ENCODE measurements around the gene CCDC47.

DNA sequence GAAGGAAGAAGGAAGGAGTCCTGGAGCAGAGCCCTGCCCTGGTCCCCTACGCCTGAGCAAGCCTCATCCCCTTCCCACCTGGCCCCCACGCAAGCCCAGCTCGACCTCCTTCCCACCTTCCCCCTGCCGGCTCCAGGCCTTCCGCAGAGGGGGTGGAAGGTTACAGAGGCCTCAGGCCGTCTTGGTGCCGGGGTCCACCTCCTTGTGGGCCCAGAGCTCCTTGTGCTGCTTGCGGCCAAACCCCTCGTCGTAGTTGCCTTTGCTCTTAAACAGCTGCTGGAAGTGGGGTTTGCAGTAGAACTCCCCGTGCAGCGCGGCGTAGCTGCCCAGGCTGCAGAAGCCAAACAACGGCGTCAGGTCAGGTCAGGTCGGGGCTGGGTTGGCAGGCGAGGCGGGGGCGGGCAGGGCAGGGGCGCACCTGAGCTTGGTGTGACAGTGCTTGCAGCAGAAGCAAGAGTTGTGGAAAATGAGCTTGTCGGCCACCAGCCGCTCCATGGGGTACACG is 75.0 kb downstream of the CCDC47 start:
- TF ChIP-seq, protein P1, sequence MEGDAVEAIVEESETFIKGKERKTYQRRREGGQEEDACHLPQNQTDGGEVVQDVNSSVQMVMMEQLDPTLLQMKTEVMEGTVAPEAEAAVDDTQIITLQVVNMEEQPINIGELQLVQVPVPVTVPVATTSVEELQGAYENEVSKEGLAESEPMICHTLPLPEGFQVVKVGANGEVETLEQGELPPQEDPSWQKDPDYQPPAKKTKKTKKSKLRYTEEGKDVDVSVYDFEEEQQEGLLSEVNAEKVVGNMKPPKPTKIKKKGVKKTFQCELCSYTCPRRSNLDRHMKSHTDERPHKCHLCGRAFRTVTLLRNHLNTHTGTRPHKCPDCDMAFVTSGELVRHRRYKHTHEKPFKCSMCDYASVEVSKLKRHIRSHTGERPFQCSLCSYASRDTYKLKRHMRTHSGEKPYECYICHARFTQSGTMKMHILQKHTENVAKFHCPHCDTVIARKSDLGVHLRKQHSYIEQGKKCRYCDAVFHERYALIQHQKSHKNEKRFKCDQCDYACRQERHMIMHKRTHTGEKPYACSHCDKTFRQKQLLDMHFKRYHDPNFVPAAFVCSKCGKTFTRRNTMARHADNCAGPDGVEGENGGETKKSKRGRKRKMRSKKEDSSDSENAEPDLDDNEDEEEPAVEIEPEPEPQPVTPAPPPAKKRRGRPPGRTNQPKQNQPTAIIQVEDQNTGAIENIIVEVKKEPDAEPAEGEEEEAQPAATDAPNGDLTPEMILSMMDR (IDR thresholded peaks at IDR 0.05; ENCODE audit: low read depth, low read length): no peak
- no peak for TF ChIP-seq EZH2phosphoT487 (IDR thresholded peaks at IDR 0.05; ENCODE audit: low read depth)
